KMS-11 (cell line): ENCODE results near the gene PRRC2B.
A peak's percentile ranks its signal among the peaks of the same experiment; 100 is the strongest.

ENCODE experiments used
- H2AFZ ChIP-seq: fragments of 200-600 bp; sonication (generic); 2 replicates; pipeline ENCODE4 v1.6.1; 2016; ENCODE audit warnings: antibody characterized with exemption, mixed run types, low read depth
- H3K27ac ChIP-seq: fragments of 200-600 bp; sonication (generic); 2 replicates; pipeline ENCODE4 v1.6.1; 2016; ENCODE audit warnings: mild to moderate bottlenecking, mixed run types
- H3K27me3 ChIP-seq: fragments of 200-600 bp; sonication (generic); 2 replicates; pipeline ENCODE4 v1.6.1; 2017; ENCODE audit warnings: mild to moderate bottlenecking, low read depth, mixed run types, moderate library complexity; ENCODE audit not compliant: insufficient read depth
- H3K36me3 ChIP-seq: fragments of 200-600 bp; sonication (generic); 2 replicates; pipeline ENCODE4 v1.6.1; 2017; ENCODE audit warnings: mild to moderate bottlenecking, mixed run types; ENCODE audit not compliant: insufficient read depth
- H3K4me1 ChIP-seq: fragments of 200-600 bp; sonication (generic); 2 replicates; pipeline ENCODE4 v1.6.1; 2016; ENCODE audit warnings: mild to moderate bottlenecking, low read depth, mixed run types; ENCODE audit not compliant: poor library complexity, severe bottlenecking
- H3K4me2 ChIP-seq: fragments of 200-600 bp; sonication (generic); 2 replicates; pipeline ENCODE4 v1.7.0; 2016; ENCODE audit warnings: mild to moderate bottlenecking, mixed run types
- H3K4me3 ChIP-seq: fragments of 200-600 bp; sonication (generic); IDR thresholded peaks from 2 replicates; pipeline ENCODE4 v1.6.1; 2017; ENCODE audit warnings: low read depth, low read length, mixed read lengths; ENCODE audit not compliant: insufficient read depth
- H3K79me2 ChIP-seq: fragments of 200-600 bp; sonication (generic); 2 replicates; pipeline ENCODE4 v1.6.1; 2016; ENCODE audit warnings: low read depth, mixed run types; ENCODE audit not compliant: insufficient read depth
- H3K9ac ChIP-seq: fragments of 200-600 bp; sonication (generic); 2 replicates; pipeline ENCODE4 v1.6.1; 2016; ENCODE audit warnings: mild to moderate bottlenecking, mixed run types
- H4K20me1 ChIP-seq: fragments of 200-600 bp; sonication (generic); 2 replicates; pipeline ENCODE4 v1.6.1; 2016; ENCODE audit warnings: mild to moderate bottlenecking, mixed run types; ENCODE audit not compliant: insufficient read depth
- TF ChIP-seq, protein P1 (sequence below): fragments of 200-600 bp; sonication (generic); conservative IDR thresholded peaks from 2 replicates; pipeline ENCODE4 v1.6.1; 2017; ENCODE audit warnings: low read depth, mild to moderate bottlenecking, antibody characterized with exemption, low read length, moderate library complexity, mixed read lengths

PRRC2B gene

DNA sequence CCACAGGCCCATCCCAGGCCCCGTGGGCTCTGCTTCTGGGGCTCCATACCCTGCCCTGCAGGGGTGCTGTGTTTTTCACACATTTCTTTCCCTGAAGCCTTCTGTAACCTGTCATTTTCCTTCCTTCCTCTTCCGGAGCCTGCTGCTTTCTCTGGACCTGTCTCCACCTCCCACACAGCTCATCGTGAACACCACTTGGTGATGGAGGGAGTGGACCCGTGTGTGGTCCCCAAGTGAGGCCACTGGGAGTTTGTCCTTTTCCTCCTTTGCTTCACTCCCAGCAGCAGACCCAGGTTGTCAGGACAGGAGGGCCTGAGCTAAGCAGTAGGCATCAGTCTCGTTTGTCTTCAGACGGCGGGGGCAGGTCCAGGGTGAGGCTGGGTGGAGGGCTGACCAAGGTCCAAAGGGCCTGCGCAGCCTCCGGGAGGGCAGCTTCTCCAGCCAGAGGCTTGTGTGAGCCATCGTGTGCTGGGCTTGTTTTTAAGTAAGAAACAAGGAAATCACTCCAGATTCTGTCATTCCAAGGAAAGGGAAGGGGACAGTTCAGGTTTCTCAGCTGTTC is 103.0 kb downstream of the PRRC2B start:
- TF ChIP-seq, protein P1, sequence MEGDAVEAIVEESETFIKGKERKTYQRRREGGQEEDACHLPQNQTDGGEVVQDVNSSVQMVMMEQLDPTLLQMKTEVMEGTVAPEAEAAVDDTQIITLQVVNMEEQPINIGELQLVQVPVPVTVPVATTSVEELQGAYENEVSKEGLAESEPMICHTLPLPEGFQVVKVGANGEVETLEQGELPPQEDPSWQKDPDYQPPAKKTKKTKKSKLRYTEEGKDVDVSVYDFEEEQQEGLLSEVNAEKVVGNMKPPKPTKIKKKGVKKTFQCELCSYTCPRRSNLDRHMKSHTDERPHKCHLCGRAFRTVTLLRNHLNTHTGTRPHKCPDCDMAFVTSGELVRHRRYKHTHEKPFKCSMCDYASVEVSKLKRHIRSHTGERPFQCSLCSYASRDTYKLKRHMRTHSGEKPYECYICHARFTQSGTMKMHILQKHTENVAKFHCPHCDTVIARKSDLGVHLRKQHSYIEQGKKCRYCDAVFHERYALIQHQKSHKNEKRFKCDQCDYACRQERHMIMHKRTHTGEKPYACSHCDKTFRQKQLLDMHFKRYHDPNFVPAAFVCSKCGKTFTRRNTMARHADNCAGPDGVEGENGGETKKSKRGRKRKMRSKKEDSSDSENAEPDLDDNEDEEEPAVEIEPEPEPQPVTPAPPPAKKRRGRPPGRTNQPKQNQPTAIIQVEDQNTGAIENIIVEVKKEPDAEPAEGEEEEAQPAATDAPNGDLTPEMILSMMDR: no peak
- Histone ChIP-seq H3K27me3 (no peaks in the 10 kb centered on the region), H2AFZ (no peak overlapping the region), H3K4me1 (peaks cover 52% of the 10 kb centered on the region), H3K4me3 (no peak overlapping the region), H4K20me1 (no peaks in the 10 kb centered on the region), H3K4me2 (no peak overlapping the region), H3K9ac (no peak overlapping the region), H3K36me3 (peaks cover 6% of the 10 kb centered on the region; the same call in 1 of the 2 replicates), H3K79me2 (peaks cover 9% of the 10 kb centered on the region; the same call in 1 of the 2 replicates), H3K27ac (peak overlapping the region; percentile 12; the same call in 1 of the 2 replicates)

DNA sequence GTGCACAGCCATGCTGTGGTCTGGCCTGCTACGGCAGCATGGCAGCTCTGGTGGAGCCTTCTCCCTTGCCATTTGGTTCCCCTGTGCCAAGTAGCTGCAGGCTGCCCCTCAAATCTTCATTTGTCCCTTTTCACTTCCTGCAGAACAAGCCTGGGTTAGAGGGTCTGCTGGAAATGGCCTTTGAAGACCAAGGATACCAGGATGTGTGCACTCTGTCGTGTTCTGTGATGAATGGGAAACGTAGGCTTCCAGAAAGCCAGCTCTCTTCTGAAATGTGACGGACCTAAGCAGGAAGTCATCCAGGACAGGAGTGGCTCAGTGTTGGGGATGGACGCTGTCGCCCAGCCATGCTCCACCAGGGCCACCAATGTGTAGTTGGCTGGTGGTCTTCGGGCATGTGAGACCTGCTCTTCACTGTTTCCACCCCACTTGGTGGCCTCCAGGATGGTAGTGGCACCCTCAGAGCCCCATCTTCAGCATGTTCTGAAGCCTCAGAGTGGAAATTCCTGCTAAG is 105.4 kb downstream of the PRRC2B start:
- H3K4me2 ChIP-seq: peak overlapping the region; percentile 97
- H3K36me3 ChIP-seq: peaks cover 3% of the 10 kb centered on the region; the same call in 1 of the 2 replicates
- H3K9ac ChIP-seq: peak overlapping the region; percentile 82; the same call in 1 of the 2 replicates
- H4K20me1 ChIP-seq: no peaks in the 10 kb centered on the region
- TF ChIP-seq, protein P1: no peak
- peaks cover 27% of the 10 kb centered on the region for H3K79me2 ChIP-seq
- peak overlapping the region; percentile 99 for H3K27ac ChIP-seq
- H3K27me3 ChIP-seq: no peaks in the 10 kb centered on the region
- H3K4me1 ChIP-seq: peaks cover 62% of the 10 kb centered on the region
- H3K4me3 ChIP-seq: no peak overlapping the region
- no peak overlapping the region for H2AFZ ChIP-seq

DNA sequence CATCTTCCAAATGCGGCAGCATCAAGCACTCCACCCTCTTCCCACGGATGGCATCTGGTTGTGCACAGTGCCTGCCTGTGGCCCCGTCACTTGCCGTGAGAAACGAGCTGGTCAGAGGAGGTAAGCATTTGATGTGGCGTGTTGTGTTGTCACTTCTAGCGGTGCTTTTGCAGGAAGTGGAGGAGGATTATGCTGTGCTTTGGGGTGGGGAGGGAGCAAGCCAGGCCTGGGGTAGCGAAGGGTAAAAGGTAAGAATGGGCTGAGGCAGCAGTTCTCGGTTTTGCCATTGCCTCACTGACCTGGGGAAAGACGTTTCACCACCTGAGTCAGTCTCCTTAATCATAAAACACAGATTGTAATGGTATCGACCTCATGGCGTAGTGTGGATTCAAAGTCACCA is 106.5 kb downstream of the PRRC2B start:
- H3K9ac ChIP-seq: peak overlapping the region; percentile 82
- no peak overlapping the region for H3K4me3 ChIP-seq
- no peaks in the 10 kb centered on the region for H4K20me1 ChIP-seq
- H2AFZ ChIP-seq: no peak overlapping the region
- peaks cover 73% of the 10 kb centered on the region for H3K4me1 ChIP-seq
- peak overlapping the region; percentile 99 for H3K27ac ChIP-seq
- peaks cover 37% of the 10 kb centered on the region for H3K79me2 ChIP-seq
- TF ChIP-seq, protein P1: no peak
- H3K36me3 ChIP-seq: peaks cover 3% of the 10 kb centered on the region; the same call in 1 of the 2 replicates
- peak overlapping the region; percentile 97 for H3K4me2 ChIP-seq
- no peaks in the 10 kb centered on the region for H3K27me3 ChIP-seq

DNA sequence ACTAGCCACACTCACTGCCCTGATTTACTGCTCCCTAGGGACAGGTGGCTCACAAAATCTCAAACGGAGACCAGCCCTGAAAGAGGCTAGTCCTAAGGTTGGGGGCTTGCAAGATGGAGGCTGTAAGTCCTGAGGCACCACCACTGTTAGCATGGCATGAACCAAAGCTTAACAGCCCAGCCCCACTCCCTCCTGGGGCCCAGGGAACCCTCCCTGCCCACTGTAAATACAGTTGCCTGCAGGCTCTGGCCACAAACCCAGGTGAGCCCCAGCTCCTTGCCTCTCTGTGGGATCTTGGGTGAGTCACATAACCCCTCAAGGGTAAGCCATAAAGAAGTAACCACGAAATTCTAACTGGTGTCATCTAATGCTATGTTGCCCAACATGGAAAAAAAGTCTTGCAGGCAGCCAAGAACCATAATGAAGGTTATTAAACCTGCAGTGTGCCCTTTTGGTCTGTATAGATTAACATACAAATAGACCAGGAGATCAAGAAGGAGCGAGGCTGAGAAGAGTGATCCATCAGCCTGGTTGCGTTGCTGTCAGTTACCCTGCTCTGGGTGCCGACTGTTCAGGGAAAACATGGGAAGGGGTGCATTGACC is 107.2 kb downstream of the PRRC2B start:
- Histone ChIP-seq H4K20me1 (no peaks in the 10 kb centered on the region), H3K79me2 (peaks cover 41% of the 10 kb centered on the region), H3K4me2 (peak overlapping the region; percentile 97), H3K36me3 (peaks cover 3% of the 10 kb centered on the region; the same call in 1 of the 2 replicates), H2AFZ (no peak overlapping the region), H3K4me3 (no peak overlapping the region), H3K4me1 (peaks cover 73% of the 10 kb centered on the region), H3K27ac (peak overlapping the region; percentile 99), H3K27me3 (no peaks in the 10 kb centered on the region), H3K9ac (peak overlapping the region; percentile 82)
- TF ChIP-seq, protein P1: no peak
